ENCODE measurements around the gene DIP2A. TPM values are rescaled to one million over a fixed set of nuclear protein-coding genes. Genes with fewer than 3 reads are reported as not detected.

DIP2A gene
- total and polyA plus RNA-seq, 2 of the 13 experiments (the other 11 are each of a cell fraction or from before 2014, with no cell fraction given): 18.5 to 37.6 TPM

DNA sequence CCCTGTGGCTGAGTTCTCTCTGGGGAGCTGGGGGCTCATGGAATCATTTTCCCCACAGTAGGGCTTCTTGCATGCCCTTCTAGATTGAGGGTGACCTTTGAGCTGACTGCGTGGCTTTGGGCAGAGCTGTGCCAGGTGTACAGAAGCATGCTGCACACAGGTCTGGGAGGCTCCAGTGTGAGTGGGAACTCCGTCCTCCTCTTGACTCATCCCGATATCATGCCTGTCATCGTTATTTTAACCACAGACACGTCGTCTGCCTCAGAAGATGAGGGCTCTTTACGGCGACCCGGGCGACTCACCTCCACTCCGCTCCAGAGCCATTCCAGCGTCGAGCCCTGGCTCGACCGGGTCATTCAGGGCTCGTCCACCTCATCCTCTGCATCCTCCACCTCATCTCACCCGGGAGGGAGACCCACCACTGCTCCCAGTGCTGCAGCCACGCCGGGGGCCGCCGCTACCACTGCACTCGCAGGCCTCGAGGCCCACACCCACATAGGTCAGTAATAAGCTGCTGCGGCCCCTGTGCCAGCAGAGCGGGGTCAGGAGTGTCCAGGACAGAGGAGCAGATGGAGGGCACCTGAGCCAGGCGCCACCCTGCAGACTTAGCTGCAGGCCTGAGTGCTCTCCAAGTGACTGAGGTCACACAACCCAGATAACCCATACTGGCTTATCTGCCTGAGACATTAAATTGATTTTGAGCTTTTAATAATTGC, 39.8 kb downstream of the DIP2A start:
- no peaks in the 10 kb centered on the region for H3K27me3 ChIP-seq (ENCODE audit: control insufficient read depth in 1 of 2, insufficient read depth in 2 of 2, low read length in 2 of 2)
- H2AFZ ChIP-seq (ENCODE audit: low read length): no peak overlapping the region
- no peak overlapping the region for H3K27ac ChIP-seq (ENCODE audit: extremely low read length, insufficient read depth, low read length)
- no peak for ATAC-seq
- BruUV-seq (replicated peaks): no TSS peak
- peaks cover 19 to 45% of the 10 kb centered on the region in 2 experiments for H3K36me3 ChIP-seq (replicated peaks in 1 of 2; ENCODE audit: control insufficient read depth in 1 of 2, insufficient read depth in 2 of 2, low read length in 2 of 2)
- no peaks in the 10 kb centered on the region for H3K9me3 ChIP-seq (ENCODE audit: low read length)
- ChIA-PET POLR2A (no interaction called here), CTCF (ENCODE audit: low intra/inter-chr PET ratio, low total read pairs) (no interaction called here)
- intact Hi-C loops (cut with micrococcal nuclease; ENCODE audit: unreplicated experiment): no loop called here
- FAIRE-seq: no peak
- peaks cover 19% of the 10 kb centered on the region for H3K4me1 ChIP-seq (ENCODE audit: insufficient read depth, low read length)
- no peak overlapping the region for H3K4me2 ChIP-seq (ENCODE audit: low read depth, low read length)
- no peaks in the 10 kb centered on the region for H3K79me2 ChIP-seq (ENCODE audit: insufficient read depth, low read length)
- in situ Hi-C loops (cut with HindIII; ENCODE audit: extremely low pct_ligation_motif_present, low pct_unique_long_range_greater_than_20kb): no loop called here
- no peaks in the 10 kb centered on the region for H4K20me1 ChIP-seq (ENCODE audit: insufficient read depth, low read length)
- TF ChIP-seq KDM5A (IDR thresholded peaks at IDR 0.05; ENCODE audit: borderline replicate concordance, low read length): no peak
- TF ChIP-seq AGO2 (optimal IDR thresholded peaks at IDR 0.05; ENCODE audit: low read depth, low read length): peak; percentile 27
- WGBS (ENCODE audit: low lambda C conversion rate): 96% methylated on average over 25 of the region's 26 CpGs
- no peak overlapping the region for H3K9ac ChIP-seq (ENCODE audit: insufficient read depth, low read depth, low read length)
- DNase-seq (ENCODE audit: low spot score): no peak
- H3K4me3 ChIP-seq (replicated peaks in 1 of 3; ENCODE audit: insufficient read depth in 1 of 3, low read depth in 2 of 3, low read length in 3 of 3): no peak overlapping the region

DNA sequence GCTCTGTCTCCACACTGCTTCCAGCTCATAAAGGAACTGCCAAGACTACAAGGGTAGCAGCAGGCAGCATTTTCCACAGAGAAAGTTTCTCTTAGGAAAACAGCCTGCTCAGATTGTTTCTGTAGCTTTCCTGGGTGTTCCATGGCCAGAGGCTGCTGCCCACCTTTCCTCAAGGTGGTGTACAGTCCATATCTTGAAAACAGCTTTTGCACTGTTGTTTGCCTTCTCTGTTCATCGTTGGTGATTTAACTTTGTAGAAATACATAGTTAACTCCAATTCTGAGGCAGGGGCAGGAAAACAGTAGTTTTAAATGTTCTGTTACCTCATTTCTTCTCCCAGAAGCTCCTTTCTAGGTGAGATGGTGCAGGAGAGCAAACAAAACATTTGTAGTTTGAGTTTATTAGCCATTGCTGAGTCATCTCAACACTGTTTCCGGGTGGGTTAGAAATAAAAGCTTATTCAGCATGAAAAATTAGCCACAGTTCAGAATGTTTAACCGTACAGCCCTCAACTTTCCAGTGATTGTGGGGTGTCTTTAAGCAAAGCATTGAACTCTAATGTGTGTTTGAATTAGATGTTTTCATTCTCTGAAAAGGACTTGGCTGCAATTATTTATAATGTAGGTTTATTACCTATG, 41.7 kb downstream of the DIP2A start:
- Histone ChIP-seq H3K9ac (ENCODE audit: insufficient read depth, low read depth, low read length) (no peak overlapping the region), H3K27me3 (ENCODE audit: control insufficient read depth in 1 of 2, insufficient read depth in 2 of 2, low read length in 2 of 2) (no peaks in the 10 kb centered on the region), H3K9me3 (ENCODE audit: low read length) (no peaks in the 10 kb centered on the region), H2AFZ (ENCODE audit: low read length) (no peak overlapping the region), H3K79me2 (ENCODE audit: insufficient read depth, low read length) (no peaks in the 10 kb centered on the region), H3K4me2 (ENCODE audit: low read depth, low read length) (no peak overlapping the region), H3K4me3 (replicated peaks in 1 of 3; ENCODE audit: insufficient read depth in 1 of 3, low read depth in 2 of 3, low read length in 3 of 3) (no peak overlapping the region), H3K36me3 (replicated peaks in 1 of 2; ENCODE audit: control insufficient read depth in 1 of 2, insufficient read depth in 2 of 2, low read length in 2 of 2) (peaks cover 21 to 46% of the 10 kb centered on the region in 2 experiments), H4K20me1 (ENCODE audit: insufficient read depth, low read length) (no peaks in the 10 kb centered on the region), H3K4me1 (ENCODE audit: insufficient read depth, low read length) (peaks cover 19% of the 10 kb centered on the region), H3K27ac (ENCODE audit: extremely low read length, insufficient read depth, low read length) (peak overlapping the region; percentile 49)
- intact Hi-C loops (cut with micrococcal nuclease; ENCODE audit: unreplicated experiment): no loop called here
- DNase-seq (ENCODE audit: low spot score) (peak; percentile 12), FAIRE-seq (no peak), ATAC-seq (no peak; the same call in 2 of the 3 replicates)
- ChIA-PET POLR2A (interaction anchor here (0.9 to 1.7 kb wide), 3 partner anchors 41 to 135 kb away, joined by 3 to 8 read pairs (median 4); partner anchors contain the start of genes DIP2A and PRMT2), CTCF (ENCODE audit: low intra/inter-chr PET ratio, low total read pairs) (no interaction called here)
- WGBS (ENCODE audit: low lambda C conversion rate): 44% methylated on average over 3 of the region's 3 CpGs
- no TSS peak for BruUV-seq (replicated peaks)
- in situ Hi-C loops (cut with HindIII; ENCODE audit: extremely low pct_ligation_motif_present, low pct_unique_long_range_greater_than_20kb): no loop called here
- TF ChIP-seq, protein P1, sequence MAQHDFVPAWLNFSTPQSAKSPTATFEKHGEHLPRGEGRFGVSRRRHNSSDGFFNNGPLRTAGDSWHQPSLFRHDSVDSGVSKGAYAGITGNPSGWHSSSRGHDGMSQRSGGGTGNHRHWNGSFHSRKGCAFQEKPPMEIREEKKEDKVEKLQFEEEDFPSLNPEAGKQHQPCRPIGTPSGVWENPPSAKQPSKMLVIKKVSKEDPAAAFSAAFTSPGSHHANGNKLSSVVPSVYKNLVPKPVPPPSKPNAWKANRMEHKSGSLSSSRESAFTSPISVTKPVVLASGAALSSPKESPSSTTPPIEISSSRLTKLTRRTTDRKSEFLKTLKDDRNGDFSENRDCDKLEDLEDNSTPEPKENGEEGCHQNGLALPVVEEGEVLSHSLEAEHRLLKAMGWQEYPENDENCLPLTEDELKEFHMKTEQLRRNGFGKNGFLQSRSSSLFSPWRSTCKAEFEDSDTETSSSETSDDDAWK (CRISPR knock-in tag; IDR thresholded peaks at IDR 0.05): no peak
- TF ChIP-seq MAFK (conservative IDR thresholded peaks at IDR 0.05 in 1 of 2, IDR thresholded peaks at IDR 0.05 in 1 of 2; ENCODE audit: low read length in 2 of 2) (peak; percentile 93 to 96), FOXA1 (IDR thresholded peaks at IDR 0.05) (no peak), FOXA1 (CRISPR knock-in tag; IDR thresholded peaks at IDR 0.05) (no peak), MAFF (IDR thresholded peaks at IDR 0.05; ENCODE audit: low read depth, low read length) (peak; percentile 95), ZNF180 (CRISPR knock-in tag; IDR thresholded peaks at IDR 0.05; ENCODE audit: borderline replicate concordance, low read depth) (no peak), CCDC6 (CRISPR knock-in tag; IDR thresholded peaks at IDR 0.05) (no peak), SAP130 (CRISPR knock-in tag; IDR thresholded peaks at IDR 0.05; ENCODE audit: low read depth) (peak; percentile 48), FOSL2 (CRISPR knock-in tag; IDR thresholded peaks at IDR 0.05) (peak; percentile 34; the same call in 1 of the 2 replicates)
- TF ChIP-seq, protein P2, sequence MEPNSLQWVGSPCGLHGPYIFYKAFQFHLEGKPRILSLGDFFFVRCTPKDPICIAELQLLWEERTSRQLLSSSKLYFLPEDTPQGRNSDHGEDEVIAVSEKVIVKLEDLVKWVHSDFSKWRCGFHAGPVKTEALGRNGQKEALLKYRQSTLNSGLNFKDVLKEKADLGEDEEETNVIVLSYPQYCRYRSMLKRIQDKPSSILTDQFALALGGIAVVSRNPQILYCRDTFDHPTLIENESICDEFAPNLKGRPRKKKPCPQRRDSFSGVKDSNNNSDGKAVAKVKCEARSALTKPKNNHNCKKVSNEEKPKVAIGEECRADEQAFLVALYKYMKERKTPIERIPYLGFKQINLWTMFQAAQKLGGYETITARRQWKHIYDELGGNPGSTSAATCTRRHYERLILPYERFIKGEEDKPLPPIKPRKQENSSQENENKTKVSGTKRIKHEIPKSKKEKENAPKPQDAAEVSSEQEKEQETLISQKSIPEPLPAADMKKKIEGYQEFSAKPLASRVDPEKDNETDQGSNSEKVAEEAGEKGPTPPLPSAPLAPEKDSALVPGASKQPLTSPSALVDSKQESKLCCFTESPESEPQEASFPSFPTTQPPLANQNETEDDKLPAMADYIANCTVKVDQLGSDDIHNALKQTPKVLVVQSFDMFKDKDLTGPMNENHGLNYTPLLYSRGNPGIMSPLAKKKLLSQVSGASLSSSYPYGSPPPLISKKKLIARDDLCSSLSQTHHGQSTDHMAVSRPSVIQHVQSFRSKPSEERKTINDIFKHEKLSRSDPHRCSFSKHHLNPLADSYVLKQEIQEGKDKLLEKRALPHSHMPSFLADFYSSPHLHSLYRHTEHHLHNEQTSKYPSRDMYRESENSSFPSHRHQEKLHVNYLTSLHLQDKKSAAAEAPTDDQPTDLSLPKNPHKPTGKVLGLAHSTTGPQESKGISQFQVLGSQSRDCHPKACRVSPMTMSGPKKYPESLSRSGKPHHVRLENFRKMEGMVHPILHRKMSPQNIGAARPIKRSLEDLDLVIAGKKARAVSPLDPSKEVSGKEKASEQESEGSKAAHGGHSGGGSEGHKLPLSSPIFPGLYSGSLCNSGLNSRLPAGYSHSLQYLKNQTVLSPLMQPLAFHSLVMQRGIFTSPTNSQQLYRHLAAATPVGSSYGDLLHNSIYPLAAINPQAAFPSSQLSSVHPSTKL (CRISPR knock-in tag; IDR thresholded peaks at IDR 0.05): 0 out of 2 replicates have a peak, but pooled peaks have one; percentile 11

All from HepG2 (cell line).